ENCODE results near the gene SRSF4.
"Not testable (repeated sequence)": the region's sequence is repeated elsewhere in the genome, so short reads cannot be mapped to it uniquely, and the experiment has no call there.

SRSF4 gene

DNA sequence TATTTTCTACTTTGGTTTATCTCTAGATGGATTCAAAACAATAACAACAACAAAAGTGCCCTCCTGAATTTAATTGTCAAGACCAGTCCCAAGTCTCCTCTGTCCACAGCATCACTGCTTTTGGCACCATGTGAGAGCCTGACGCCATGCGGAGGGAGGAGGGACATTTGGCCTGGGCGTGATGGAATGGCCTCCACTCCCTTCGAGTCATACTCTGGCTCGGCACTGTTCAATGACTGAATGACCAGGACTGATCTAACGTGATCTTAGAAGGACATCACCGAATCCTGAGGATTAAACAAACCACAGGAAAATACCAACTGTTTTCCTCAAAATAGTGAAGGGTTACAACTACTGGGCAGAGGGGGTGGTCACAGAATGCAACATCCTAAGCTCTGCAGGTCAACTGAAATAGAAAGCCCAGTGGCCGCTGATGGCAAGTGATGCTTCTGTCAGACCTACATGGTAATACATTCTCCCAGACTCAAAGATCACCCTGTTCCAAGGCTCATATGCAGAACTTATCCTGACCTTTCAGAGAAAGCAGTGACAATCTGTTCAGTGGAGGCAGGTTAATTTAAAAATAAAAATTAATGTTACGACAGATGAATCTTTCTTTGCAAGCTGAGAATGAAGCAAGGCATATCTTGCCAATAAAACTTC lies 19.1 kb downstream of the SRSF4 start:
- no peak for DNase-seq

- no peak for DNase-seq
Measured at GRCh38 chr1:29162025-29162424, 19.7 kb downstream of the SRSF4 start.

GRCh38 chr1:29159773-29160172 lies 21.9 kb downstream of the SRSF4 start:
- DNase-seq: no peak

- DNase-seq: no peak
Measured at GRCh38 chr1:29157269-29157601, 24.5 kb downstream of the SRSF4 start.

GRCh38 chr1:29156543-29157268 lies 25.0 kb downstream of the SRSF4 start:
- DNase-seq: no peak

DNA sequence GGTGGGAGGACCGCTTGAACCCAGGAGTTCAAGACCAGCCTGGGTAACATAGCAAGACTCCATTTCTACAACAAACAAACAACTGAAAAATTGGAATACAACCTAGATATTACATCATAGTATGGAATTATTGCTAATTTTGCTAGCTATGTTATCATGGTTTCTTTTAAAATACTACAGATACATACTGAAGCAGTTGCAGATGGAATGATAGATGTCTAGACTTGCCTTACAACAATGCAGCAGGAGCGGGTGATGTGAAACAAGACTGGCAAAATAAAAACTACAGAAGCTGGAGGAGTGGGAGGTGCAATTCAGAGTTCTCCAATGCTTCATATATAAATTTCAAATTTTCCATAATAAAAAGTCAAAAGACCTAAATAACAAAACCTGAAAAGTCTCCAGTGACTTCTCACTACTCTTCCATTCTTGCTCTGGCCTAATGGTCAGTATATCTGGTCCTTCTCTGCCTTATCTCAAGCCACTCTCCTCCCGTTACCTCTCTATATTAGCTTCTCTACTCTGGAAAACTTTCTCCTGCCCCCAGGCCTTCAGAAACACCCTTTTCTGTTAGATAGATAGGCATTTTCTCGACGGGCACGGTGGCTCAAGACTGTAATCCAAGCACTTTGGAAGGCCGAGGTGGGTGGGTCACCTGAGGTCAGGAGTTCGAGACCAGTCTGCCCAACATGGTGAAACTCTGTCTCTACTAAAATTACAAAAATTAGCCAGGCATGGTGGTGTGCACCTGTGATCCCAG lies 29.5 kb downstream of the SRSF4 start:
- DNase-seq: no peak

- not testable (repeated sequence) for DNase-seq
Measured at GRCh38 chr1:29150346-29150745, 31.4 kb downstream of the SRSF4 start.

- no peak for DNase-seq
Measured at GRCh38 chr1:29148656-29149491, 32.8 kb downstream of the SRSF4 start.

DNA sequence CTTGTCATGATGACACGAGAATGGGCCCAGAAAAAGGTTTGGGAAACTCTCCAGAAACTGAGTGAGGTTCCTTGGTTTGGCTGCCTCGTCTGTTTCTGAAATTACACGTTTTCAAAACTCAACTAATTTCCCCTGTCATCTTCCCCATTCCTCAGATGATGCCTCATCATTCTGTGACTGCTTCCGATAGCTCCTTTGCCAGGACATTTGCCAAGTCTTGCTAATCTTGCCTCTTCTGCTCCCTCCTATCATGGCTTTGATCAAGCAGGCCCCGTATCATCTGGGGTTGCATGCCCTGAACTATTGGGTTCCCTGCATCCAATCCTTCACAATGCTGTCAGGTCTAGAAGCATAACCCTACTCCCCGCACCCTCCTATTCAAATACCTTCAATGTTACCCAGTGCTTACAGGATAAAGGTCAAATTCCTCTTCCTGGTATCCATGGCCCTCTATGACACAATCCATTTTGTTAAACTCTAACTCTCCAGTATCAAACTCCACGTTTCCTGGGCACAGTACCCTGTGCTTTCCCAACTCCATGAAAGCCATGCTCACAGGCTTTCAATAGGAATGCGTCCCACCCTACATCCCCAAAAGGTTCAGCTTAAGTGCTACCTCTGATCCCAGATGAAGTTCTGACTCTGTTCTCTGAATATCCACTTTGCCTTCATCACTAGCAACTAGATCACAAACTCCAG lies 35.8 kb downstream of the SRSF4 start:
- DNase-seq: no peak

- DNase-seq: no peak
Measured at GRCh38 chr1:29144178-29144577, 37.5 kb downstream of the SRSF4 start.

- no peak for DNase-seq
Measured at GRCh38 chr1:29142714-29143113, 39.0 kb downstream of the SRSF4 start.

- no peak for DNase-seq
Measured at GRCh38 chr1:29136391-29136915, 45.2 kb downstream of the SRSF4 start.

GRCh38 chr1:29134695-29135028 lies 47.0 kb downstream of the SRSF4 start:
- DNase-seq: no peak

DNA sequence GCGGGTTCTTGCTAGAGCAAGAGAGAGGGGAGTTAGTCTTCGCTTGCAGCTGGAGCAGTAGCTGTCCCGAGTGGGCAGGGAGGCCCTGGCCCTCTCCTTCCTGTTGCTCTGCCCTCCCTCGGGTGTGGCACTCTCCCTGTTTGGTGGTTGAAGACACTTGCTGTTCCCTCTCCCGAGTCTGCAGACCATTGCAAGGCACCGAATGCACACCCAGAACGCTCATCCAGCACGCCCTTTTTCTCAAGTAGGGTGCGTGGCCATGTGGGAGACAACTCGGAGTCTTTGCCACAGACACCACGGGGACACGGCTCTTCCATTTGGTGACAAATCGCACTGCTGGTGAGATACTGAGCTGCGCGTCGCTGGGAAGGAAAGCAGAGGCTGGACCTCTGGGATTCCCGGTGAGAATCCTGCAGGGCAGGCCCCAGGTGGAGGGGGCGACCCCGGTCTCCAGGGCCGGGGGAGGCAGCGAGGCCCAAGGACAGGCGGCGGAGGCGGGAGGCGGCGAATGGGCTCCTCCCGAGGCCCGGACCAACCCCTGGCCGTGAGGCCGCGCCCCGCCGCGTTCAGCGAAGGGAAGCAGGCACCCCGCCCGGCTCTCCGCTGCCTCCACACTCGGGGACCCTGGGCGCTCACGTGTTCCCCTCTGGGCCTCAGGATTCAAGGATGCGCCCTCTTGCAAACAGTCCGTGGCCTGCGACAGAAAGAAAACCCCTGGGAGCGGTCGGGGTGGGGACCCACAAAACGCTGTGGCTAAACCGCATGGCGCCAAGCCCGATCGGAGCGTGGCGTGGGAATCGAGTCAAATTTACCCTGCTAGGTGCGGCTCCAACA lies 47.6 kb downstream of the SRSF4 start:
- DNase-seq: no peak

- not testable (repeated sequence) for DNase-seq
Measured at GRCh38 chr1:29131056-29131455, 50.6 kb downstream of the SRSF4 start.

DNA sequence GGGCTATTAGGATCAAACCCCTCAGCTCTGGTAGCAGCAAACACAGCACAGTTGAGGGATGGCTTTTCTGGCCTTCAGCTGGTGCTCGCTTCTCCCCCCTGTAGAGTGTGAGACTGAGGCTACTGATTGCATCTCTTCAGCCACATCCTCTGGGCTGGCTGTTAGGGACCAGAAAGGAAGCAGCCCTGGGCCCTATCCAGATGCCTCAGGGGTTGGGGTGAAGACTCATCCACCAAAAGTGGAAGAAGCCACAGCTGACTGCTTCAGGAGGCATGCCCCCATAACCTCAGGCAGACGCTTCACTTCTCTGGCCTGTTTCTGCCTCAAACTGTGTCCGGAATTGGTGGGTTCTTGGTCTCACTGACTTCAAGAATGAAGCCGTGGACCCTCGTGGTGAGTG lies 51.8 kb downstream of the SRSF4 start:
- no peak for DNase-seq

DNA sequence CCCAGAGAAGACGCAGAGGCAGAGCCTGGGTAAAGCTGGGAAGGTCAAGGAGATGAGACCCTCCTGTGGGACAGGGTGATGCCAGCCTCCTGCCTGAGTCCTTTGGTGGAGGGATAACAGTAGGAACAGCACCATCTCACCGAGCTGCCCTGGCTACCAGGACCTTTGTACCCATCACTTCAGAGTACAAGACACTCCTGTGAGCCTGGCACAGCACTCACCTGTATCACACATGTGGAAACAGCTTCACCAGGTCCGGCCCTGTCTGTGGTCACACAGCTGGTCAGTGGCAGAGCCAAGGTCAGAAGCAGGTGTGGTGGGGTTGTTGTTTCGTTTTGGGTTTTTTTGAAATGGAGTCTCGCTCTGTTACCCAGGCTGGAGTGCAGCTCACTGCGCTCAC lies 53.0 kb downstream of the SRSF4 start:
- no peak for DNase-seq

- no peak for DNase-seq
Measured at GRCh38 chr1:29126198-29126597, 55.5 kb downstream of the SRSF4 start.

GRCh38 chr1:29125788-29126187 lies 55.9 kb downstream of the SRSF4 start:
- DNase-seq: no peak

GRCh38 chr1:29125237-29125641 lies 56.5 kb downstream of the SRSF4 start:
- no peak for DNase-seq
